ENCODE results near the gene B3GAT3.

GRCh38 chr11:62664405-62665074, 42.8 kb upstream of the B3GAT3 start:
- TF ChIP-seq EZH2 (IDR thresholded peaks at IDR 0.05) (no peak), POLR2AphosphoS5 (IDR thresholded peaks at IDR 0.05; ENCODE audit: borderline replicate concordance, low read depth, low read length) (no peak)

Measured in SK-N-MC (cell line).